ENCODE data around the gene FREM1.

FREM1 gene

GRCh38 chr9:14744768-14745167 is 165.5 kb downstream of the FREM1 start:
- Histone ChIP-seq H3K4me1 (ENCODE audit: control insufficient read depth, insufficient read depth, low read length) (no peaks in the 10 kb centered on the region), H3K27me3 (ENCODE audit: control insufficient read depth, insufficient read depth, low read length) (no peaks in the 10 kb centered on the region), H3K4me3 (ENCODE audit: low read length) (no peak overlapping the region), H3K9me3 (ENCODE audit: control insufficient read depth, low read length) (no peaks in the 10 kb centered on the region), H3K9ac (ENCODE audit: low read length) (no peak overlapping the region), H3K36me3 (ENCODE audit: control insufficient read depth, insufficient read depth, low read length) (no peaks in the 10 kb centered on the region)

GRCh38 chr9:14741369-14741768 is 168.9 kb downstream of the FREM1 start:
- H3K36me3 ChIP-seq (ENCODE audit: control insufficient read depth, insufficient read depth, low read length): no peaks in the 10 kb centered on the region
- H3K9ac ChIP-seq (ENCODE audit: low read length): no peak overlapping the region
- H3K4me1 ChIP-seq (ENCODE audit: control insufficient read depth, insufficient read depth, low read length): no peaks in the 10 kb centered on the region
- no peaks in the 10 kb centered on the region for H3K27me3 ChIP-seq (ENCODE audit: control insufficient read depth, insufficient read depth, low read length)
- H3K9me3 ChIP-seq (ENCODE audit: control insufficient read depth, low read length): no peaks in the 10 kb centered on the region
- H3K4me3 ChIP-seq (ENCODE audit: low read length): no peak overlapping the region

GRCh38 chr9:14733133-14733532 is 177.1 kb downstream of the FREM1 start:
- H3K9ac ChIP-seq (ENCODE audit: low read length): no peak overlapping the region
- H3K4me3 ChIP-seq (ENCODE audit: low read length): no peak overlapping the region
- no peaks in the 10 kb centered on the region for H3K36me3 ChIP-seq (ENCODE audit: control insufficient read depth, insufficient read depth, low read length)
- no peaks in the 10 kb centered on the region for H3K27me3 ChIP-seq (ENCODE audit: control insufficient read depth, insufficient read depth, low read length)
- H3K9me3 ChIP-seq (ENCODE audit: control insufficient read depth, low read length): no peaks in the 10 kb centered on the region
- no peaks in the 10 kb centered on the region for H3K4me1 ChIP-seq (ENCODE audit: control insufficient read depth, insufficient read depth, low read length)

- H3K9me3 ChIP-seq (ENCODE audit: control insufficient read depth, low read length): no peaks in the 10 kb centered on the region
- no peaks in the 10 kb centered on the region for H3K27me3 ChIP-seq (ENCODE audit: control insufficient read depth, insufficient read depth, low read length)
- H3K4me3 ChIP-seq (ENCODE audit: low read length): no peak overlapping the region
- H3K4me1 ChIP-seq (ENCODE audit: control insufficient read depth, insufficient read depth, low read length): no peaks in the 10 kb centered on the region
- H3K36me3 ChIP-seq (ENCODE audit: control insufficient read depth, insufficient read depth, low read length): no peaks in the 10 kb centered on the region
- no peak overlapping the region for H3K9ac ChIP-seq (ENCODE audit: low read length)
These were observed 178.8 kb downstream of the FREM1 start for GRCh38 chr9:14731294-14731981.

- Histone ChIP-seq H3K9me3 (ENCODE audit: control insufficient read depth, low read length) (no peaks in the 10 kb centered on the region), H3K4me3 (ENCODE audit: low read length) (no peak overlapping the region), H3K9ac (ENCODE audit: low read length) (no peak overlapping the region), H3K27me3 (ENCODE audit: control insufficient read depth, insufficient read depth, low read length) (no peaks in the 10 kb centered on the region), H3K4me1 (ENCODE audit: control insufficient read depth, insufficient read depth, low read length) (no peaks in the 10 kb centered on the region), H3K36me3 (ENCODE audit: control insufficient read depth, insufficient read depth, low read length) (no peaks in the 10 kb centered on the region)
These were observed 179.7 kb downstream of the FREM1 start for GRCh38 chr9:14730461-14730898.

GRCh38 chr9:14723301-14723700 is 186.9 kb downstream of the FREM1 start:
- no peaks in the 10 kb centered on the region for H3K36me3 ChIP-seq (ENCODE audit: control insufficient read depth, insufficient read depth, low read length)
- no peak overlapping the region for H3K9ac ChIP-seq (ENCODE audit: low read length)
- H3K27me3 ChIP-seq (ENCODE audit: control insufficient read depth, insufficient read depth, low read length): no peaks in the 10 kb centered on the region
- no peaks in the 10 kb centered on the region for H3K4me1 ChIP-seq (ENCODE audit: control insufficient read depth, insufficient read depth, low read length)
- H3K4me3 ChIP-seq (ENCODE audit: low read length): no peak overlapping the region
- H3K9me3 ChIP-seq (ENCODE audit: control insufficient read depth, low read length): no peaks in the 10 kb centered on the region

- Histone ChIP-seq H3K27me3 (ENCODE audit: control insufficient read depth, insufficient read depth, low read length) (no peaks in the 10 kb centered on the region), H3K9ac (ENCODE audit: low read length) (no peak within 1 kb of the TSS), H3K9me3 (ENCODE audit: control insufficient read depth, low read length) (no peaks in the 10 kb centered on the region), H3K4me3 (ENCODE audit: low read length) (no peak within 1 kb of the TSS), H3K36me3 (ENCODE audit: control insufficient read depth, insufficient read depth, low read length) (no peaks in the 10 kb centered on the region), H3K4me1 (ENCODE audit: control insufficient read depth, insufficient read depth, low read length) (no peaks in the 10 kb centered on the region)
These were observed 187.7 kb downstream of the FREM1 start, which contains the start of gene CER1 for GRCh38 chr9:14722391-14723035. Gene CER1, minus strand, starts transcription at chr9:14722733. Its CDS starts 61 bp downstream, at chr9:14722672.

GRCh38 chr9:14719231-14719923 is 190.9 kb downstream of the FREM1 start:
- H3K4me3 ChIP-seq (ENCODE audit: low read length): no peak overlapping the region
- no peak overlapping the region for H3K9ac ChIP-seq (ENCODE audit: low read length)
- no peaks in the 10 kb centered on the region for H3K9me3 ChIP-seq (ENCODE audit: control insufficient read depth, low read length)
- no peaks in the 10 kb centered on the region for H3K36me3 ChIP-seq (ENCODE audit: control insufficient read depth, insufficient read depth, low read length)
- H3K27me3 ChIP-seq (ENCODE audit: control insufficient read depth, insufficient read depth, low read length): no peaks in the 10 kb centered on the region
- no peaks in the 10 kb centered on the region for H3K4me1 ChIP-seq (ENCODE audit: control insufficient read depth, insufficient read depth, low read length)

- Histone ChIP-seq H3K9me3 (ENCODE audit: control insufficient read depth, low read length) (no peaks in the 10 kb centered on the region), H3K4me1 (ENCODE audit: control insufficient read depth, insufficient read depth, low read length) (no peaks in the 10 kb centered on the region), H3K27me3 (ENCODE audit: control insufficient read depth, insufficient read depth, low read length) (no peaks in the 10 kb centered on the region), H3K9ac (ENCODE audit: low read length) (no peak overlapping the region), H3K36me3 (ENCODE audit: control insufficient read depth, insufficient read depth, low read length) (no peaks in the 10 kb centered on the region), H3K4me3 (ENCODE audit: low read length) (no peak overlapping the region)
These were observed 195.1 kb downstream of the FREM1 start for GRCh38 chr9:14715102-14715501.

- Histone ChIP-seq H3K36me3 (ENCODE audit: control insufficient read depth, insufficient read depth, low read length) (no peaks in the 10 kb centered on the region), H3K9ac (ENCODE audit: low read length) (no peak overlapping the region), H3K27me3 (ENCODE audit: control insufficient read depth, insufficient read depth, low read length) (no peaks in the 10 kb centered on the region), H3K9me3 (ENCODE audit: control insufficient read depth, low read length) (no peaks in the 10 kb centered on the region), H3K4me3 (ENCODE audit: low read length) (no peak overlapping the region), H3K4me1 (ENCODE audit: control insufficient read depth, insufficient read depth, low read length) (no peaks in the 10 kb centered on the region)
These were observed 197.0 kb downstream of the FREM1 start for GRCh38 chr9:14713187-14713767.

- H3K36me3 ChIP-seq (ENCODE audit: control insufficient read depth, insufficient read depth, low read length): no peaks in the 10 kb centered on the region
- H3K4me1 ChIP-seq (ENCODE audit: control insufficient read depth, insufficient read depth, low read length): no peaks in the 10 kb centered on the region
- no peak overlapping the region for H3K9ac ChIP-seq (ENCODE audit: low read length)
- H3K4me3 ChIP-seq (ENCODE audit: low read length): no peak overlapping the region
- no peaks in the 10 kb centered on the region for H3K9me3 ChIP-seq (ENCODE audit: control insufficient read depth, low read length)
- H3K27me3 ChIP-seq (ENCODE audit: control insufficient read depth, insufficient read depth, low read length): no peaks in the 10 kb centered on the region
These were observed 199.4 kb downstream of the FREM1 start for GRCh38 chr9:14710804-14711203.
